HEK293 (cell line): Measurements from ENCODE around the gene ACADSB.

Experiments
- CTCF ChIA-PET: fragments of 350-600 bp; formaldehyde crosslinking; extraction: SDS; loops from one replicate; lab custom pipeline; 2021; ENCODE audit warnings: antibody characterized with exemption; lab: Yijun Ruan, JAX
- POLR2A ChIA-PET: fragments of 300-600 bp; formaldehyde crosslinking; extraction: SDS; loops from one replicate; lab custom pipeline; 2020; ENCODE audit warnings: antibody characterized with exemption, inconsistent platforms; lab: Yijun Ruan, JAX
- H3K27ac ChIP-seq: fragments of 200-500 bp; sonication (Bioruptor generic); 2 replicates; pipeline ENCODE4 v1.5.1; 2014; ENCODE audit warnings: low read depth, low read length, control low read depth, inconsistent platforms; ENCODE audit errors: extremely low read depth
- H3K36me3 ChIP-seq, 2 experiments: fragments of 200-500 bp in 1 of 2; sonication (Bioruptor generic) in 1 of 2; 1 replicate in 1 of 2; 2 replicates in 1 of 2; pipeline ENCODE4 v1.5.1; 2014 to 2017; ENCODE audit warnings: inconsistent platforms in 2 of 2, low read length in 2 of 2; ENCODE audit not compliant: control insufficient read depth in 2 of 2, insufficient read depth in 1 of 2
- H3K4me1 ChIP-seq: fragments of 200-500 bp; sonication (Bioruptor generic); 2 replicates; pipeline ENCODE4 v1.5.1; 2014; ENCODE audit warnings: mild to moderate bottlenecking, low read length, inconsistent platforms; ENCODE audit not compliant: control insufficient read depth, insufficient read depth
- H3K4me3 ChIP-seq: 2 replicates; pipeline ENCODE4 v1.5.1; 2011; ENCODE audit warnings: low read depth, mild to moderate bottlenecking, control low read depth, low read length, moderate library complexity
- H3K9me3 ChIP-seq: fragments of 200-500 bp; sonication (Bioruptor generic); 2 replicates; pipeline ENCODE4 v1.5.1; 2014; ENCODE audit warnings: low read depth, low read length, inconsistent platforms; ENCODE audit not compliant: control insufficient read depth, insufficient read depth
- GFI1B ChIP-seq: fragments of 450-650 bp; formaldehyde crosslinking; IDR thresholded peaks from 2 replicates; pipeline ENCODE4 v1.5.1; 2016; ENCODE audit warnings: missing biosample characterization, missing genetic modification characterization
- HOXD13 ChIP-seq: sonication (generic); formaldehyde crosslinking; IDR thresholded peaks from 2 replicates; pipeline ENCODE4 v1.8.0; 2022; ENCODE audit warnings: missing genetic modification reagents, borderline replicate concordance
- KLF9 ChIP-seq: fragments of 450-650 bp; formaldehyde crosslinking; IDR thresholded peaks from 2 replicates; pipeline ENCODE4 v1.5.1; 2016; ENCODE audit warnings: missing biosample characterization, missing genetic modification characterization, low read depth
- OVOL3 ChIP-seq: fragments of 450-650 bp; formaldehyde crosslinking; IDR thresholded peaks from 2 replicates; pipeline ENCODE4 v1.5.1; 2016; ENCODE audit warnings: missing biosample characterization, missing genetic modification characterization
- YY1 ChIP-seq: fragments of 450-650 bp; formaldehyde crosslinking; IDR thresholded peaks from 2 replicates; pipeline ENCODE4 v1.5.1; 2018; ENCODE audit warnings: missing biosample characterization, missing genetic modification characterization
- ZBTB1 ChIP-seq: fragments of 450-650 bp; formaldehyde crosslinking; IDR thresholded peaks from 2 replicates; pipeline ENCODE4 v1.5.1; 2016; ENCODE audit warnings: missing biosample characterization, missing genetic modification characterization
- ZEB2 ChIP-seq: fragments of 450-650 bp; formaldehyde crosslinking; IDR thresholded peaks from 2 replicates; pipeline ENCODE4 v1.5.1; 2016; ENCODE audit warnings: missing biosample characterization, missing genetic modification characterization
- ZNF10 ChIP-seq: fragments of 450-650 bp; formaldehyde crosslinking; IDR thresholded peaks from 2 replicates; pipeline ENCODE4 v1.5.1; 2017; ENCODE audit warnings: missing biosample characterization, missing genetic modification characterization
- ZNF175 ChIP-seq: fragments of 450-650 bp; formaldehyde crosslinking; IDR thresholded peaks from 2 replicates; pipeline ENCODE4 v1.5.1; 2016; ENCODE audit warnings: missing biosample characterization, missing genetic modification characterization
- ZNF184 ChIP-seq: fragments of 450-650 bp; IDR thresholded peaks from 2 replicates; pipeline ENCODE4 v1.5.1; 2018; ENCODE audit warnings: missing biosample characterization, mild to moderate bottlenecking, missing genetic modification characterization
- ZNF23 ChIP-seq: fragments of 450-650 bp; formaldehyde crosslinking; IDR thresholded peaks from 2 replicates; pipeline ENCODE4 v1.5.1; 2016; ENCODE audit warnings: missing biosample characterization, missing genetic modification characterization, borderline replicate concordance
- ZNF658 ChIP-seq: fragments of 450-650 bp; formaldehyde crosslinking; IDR thresholded peaks from 2 replicates; pipeline ENCODE4; 2016; ENCODE audit warnings: missing biosample characterization, missing genetic modification characterization
- ZNF664 ChIP-seq: fragments of 450-650 bp; formaldehyde crosslinking; IDR thresholded peaks from 2 replicates; pipeline ENCODE4 v1.5.1; 2016; ENCODE audit warnings: missing biosample characterization, missing genetic modification characterization
- TF ChIP-seq, protein P1 (sequence below): fragments of 450-650 bp; formaldehyde crosslinking; IDR thresholded peaks from 2 replicates; pipeline ENCODE4 v1.5.1; 2016; ENCODE audit warnings: missing biosample characterization, missing genetic modification characterization
- TF ChIP-seq, protein P2 (sequence below): fragments of 450-650 bp; formaldehyde crosslinking; conservative IDR thresholded peaks from 2 replicates; pipeline ENCODE4 v1.5.1; 2016; ENCODE audit warnings: low read depth, missing biosample characterization, missing genetic modification characterization
- TF ChIP-seq, protein P3 (sequence below): fragments of 450-650 bp; formaldehyde crosslinking; IDR thresholded peaks from 2 replicates; pipeline ENCODE4 v1.5.1; 2017; ENCODE audit warnings: missing biosample characterization, mild to moderate bottlenecking, missing genetic modification characterization, moderate library complexity
- TF ChIP-seq, protein P4 (sequence below): fragments of 450-650 bp; formaldehyde crosslinking; IDR thresholded peaks from 2 replicates; pipeline ENCODE4 v1.5.1; 2016; ENCODE audit warnings: missing biosample characterization, missing genetic modification characterization
- TF ChIP-seq, protein P5 (sequence below): fragments of 450-650 bp; formaldehyde crosslinking; IDR thresholded peaks from 2 replicates; pipeline ENCODE4 v1.5.1; 2016; ENCODE audit warnings: missing biosample characterization, missing genetic modification characterization, low read depth
- TF ChIP-seq, protein P6 (sequence below): fragments of 450-650 bp; formaldehyde crosslinking; IDR thresholded peaks from 2 replicates; pipeline ENCODE4 v1.5.1; 2016; ENCODE audit warnings: missing biosample characterization, missing genetic modification characterization
- TF ChIP-seq, protein P7 (sequence below): fragments of 450-650 bp; formaldehyde crosslinking; IDR thresholded peaks from 2 replicates; pipeline ENCODE4 v1.5.1; 2016; ENCODE audit warnings: missing biosample characterization, missing genetic modification characterization

Gene ACADSB

DNA sequence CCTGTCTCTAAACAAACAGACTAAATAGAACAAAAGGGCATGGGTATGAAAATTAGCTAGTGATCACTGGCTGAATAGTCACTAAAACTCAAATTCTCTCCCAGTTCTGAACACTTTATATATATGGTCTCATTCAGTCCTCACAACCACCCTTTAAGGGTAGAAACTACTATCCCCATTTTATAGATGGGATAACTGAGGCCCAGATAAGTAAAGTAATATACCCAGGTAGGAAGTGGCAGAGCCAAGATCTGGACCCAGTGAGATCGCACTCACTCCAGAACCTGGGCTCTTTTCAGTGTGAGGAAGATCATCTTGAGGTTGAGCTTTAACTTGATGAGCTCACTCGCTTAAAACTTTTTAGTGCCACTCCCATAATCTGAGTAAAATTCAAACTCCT, 24.1 kb upstream of the ACADSB start:
- TF ChIP-seq HOXD13 (CRISPR knock-in tag) (no peak), ZNF658 (tag by site-specific recombination) (no peak), KLF9 (tag by site-specific recombination) (no peak), ZNF175 (tag by site-specific recombination) (no peak), ZNF10 (tag by site-specific recombination) (no peak), ZNF664 (tag by site-specific recombination) (no peak), YY1 (tag by site-specific recombination) (no peak), ZBTB1 (tag by site-specific recombination) (no peak), GFI1B (tag by site-specific recombination) (no peak), ZEB2 (no peak), OVOL3 (no peak), ZNF23 (tag by site-specific recombination) (no peak), ZNF184 (tag by site-specific recombination) (no peak)
- TF ChIP-seq, protein P1, sequence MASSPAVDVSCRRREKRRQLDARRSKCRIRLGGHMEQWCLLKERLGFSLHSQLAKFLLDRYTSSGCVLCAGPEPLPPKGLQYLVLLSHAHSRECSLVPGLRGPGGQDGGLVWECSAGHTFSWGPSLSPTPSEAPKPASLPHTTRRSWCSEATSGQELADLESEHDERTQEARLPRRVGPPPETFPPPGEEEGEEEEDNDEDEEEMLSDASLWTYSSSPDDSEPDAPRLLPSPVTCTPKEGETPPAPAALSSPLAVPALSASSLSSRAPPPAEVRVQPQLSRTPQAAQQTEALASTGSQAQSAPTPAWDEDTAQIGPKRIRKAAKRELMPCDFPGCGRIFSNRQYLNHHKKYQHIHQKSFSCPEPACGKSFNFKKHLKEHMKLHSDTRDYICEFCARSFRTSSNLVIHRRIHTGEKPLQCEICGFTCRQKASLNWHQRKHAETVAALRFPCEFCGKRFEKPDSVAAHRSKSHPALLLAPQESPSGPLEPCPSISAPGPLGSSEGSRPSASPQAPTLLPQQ = no peak
- TF ChIP-seq, protein P2, sequence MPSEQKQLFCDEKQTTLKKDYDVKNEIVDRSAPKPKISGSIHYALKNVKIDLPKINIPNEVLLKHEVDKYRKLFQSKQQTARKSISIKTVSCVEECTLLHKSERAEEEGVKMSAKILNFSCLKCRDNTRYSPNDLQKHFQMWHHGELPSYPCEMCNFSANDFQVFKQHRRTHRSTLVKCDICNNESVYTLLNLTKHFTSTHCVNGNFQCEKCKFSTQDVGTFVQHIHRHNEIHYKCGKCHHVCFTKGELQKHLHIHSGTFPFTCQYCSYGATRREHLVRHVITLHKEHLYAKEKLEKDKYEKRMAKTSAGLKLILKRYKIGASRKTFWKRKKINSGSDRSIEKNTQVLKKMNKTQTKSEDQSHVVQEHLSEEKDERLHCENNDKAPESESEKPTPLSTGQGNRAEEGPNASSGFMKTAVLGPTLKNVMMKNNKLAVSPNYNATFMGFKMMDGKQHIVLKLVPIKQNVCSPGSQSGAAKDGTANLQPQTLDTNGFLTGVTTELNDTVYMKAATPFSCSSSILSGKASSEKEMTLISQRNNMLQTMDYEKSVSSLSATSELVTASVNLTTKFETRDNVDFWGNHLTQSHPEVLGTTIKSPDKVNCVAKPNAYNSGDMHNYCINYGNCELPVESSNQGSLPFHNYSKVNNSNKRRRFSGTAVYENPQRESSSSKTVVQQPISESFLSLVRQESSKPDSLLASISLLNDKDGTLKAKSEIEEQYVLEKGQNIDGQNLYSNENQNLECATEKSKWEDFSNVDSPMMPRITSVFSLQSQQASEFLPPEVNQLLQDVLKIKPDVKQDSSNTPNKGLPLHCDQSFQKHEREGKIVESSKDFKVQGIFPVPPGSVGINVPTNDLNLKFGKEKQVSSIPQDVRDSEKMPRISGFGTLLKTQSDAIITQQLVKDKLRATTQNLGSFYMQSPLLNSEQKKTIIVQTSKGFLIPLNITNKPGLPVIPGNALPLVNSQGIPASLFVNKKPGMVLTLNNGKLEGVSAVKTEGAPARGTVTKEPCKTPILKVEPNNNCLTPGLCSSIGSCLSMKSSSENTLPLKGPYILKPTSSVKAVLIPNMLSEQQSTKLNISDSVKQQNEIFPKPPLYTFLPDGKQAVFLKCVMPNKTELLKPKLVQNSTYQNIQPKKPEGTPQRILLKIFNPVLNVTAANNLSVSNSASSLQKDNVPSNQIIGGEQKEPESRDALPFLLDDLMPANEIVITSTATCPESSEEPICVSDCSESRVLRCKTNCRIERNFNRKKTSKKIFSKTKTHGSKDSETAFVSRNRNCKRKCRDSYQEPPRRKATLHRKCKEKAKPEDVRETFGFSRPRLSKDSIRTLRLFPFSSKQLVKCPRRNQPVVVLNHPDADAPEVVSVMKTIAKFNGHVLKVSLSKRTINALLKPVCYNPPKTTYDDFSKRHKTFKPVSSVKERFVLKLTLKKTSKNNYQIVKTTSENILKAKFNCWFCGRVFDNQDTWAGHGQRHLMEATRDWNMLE = no peak
- TF ChIP-seq, protein P3, sequence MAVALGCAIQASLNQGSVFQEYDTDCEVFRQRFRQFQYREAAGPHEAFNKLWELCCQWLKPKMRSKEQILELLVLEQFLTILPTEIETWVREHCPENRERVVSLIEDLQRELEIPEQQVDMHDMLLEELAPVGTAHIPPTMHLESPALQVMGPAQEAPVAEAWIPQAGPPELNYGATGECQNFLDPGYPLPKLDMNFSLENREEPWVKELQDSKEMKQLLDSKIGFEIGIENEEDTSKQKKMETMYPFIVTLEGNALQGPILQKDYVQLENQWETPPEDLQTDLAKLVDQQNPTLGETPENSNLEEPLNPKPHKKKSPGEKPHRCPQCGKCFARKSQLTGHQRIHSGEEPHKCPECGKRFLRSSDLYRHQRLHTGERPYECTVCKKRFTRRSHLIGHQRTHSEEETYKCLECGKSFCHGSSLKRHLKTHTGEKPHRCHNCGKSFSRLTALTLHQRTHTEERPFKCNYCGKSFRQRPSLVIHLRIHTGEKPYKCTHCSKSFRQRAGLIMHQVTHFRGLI (tag by site-specific recombination) = no peak
- TF ChIP-seq, protein P4, sequence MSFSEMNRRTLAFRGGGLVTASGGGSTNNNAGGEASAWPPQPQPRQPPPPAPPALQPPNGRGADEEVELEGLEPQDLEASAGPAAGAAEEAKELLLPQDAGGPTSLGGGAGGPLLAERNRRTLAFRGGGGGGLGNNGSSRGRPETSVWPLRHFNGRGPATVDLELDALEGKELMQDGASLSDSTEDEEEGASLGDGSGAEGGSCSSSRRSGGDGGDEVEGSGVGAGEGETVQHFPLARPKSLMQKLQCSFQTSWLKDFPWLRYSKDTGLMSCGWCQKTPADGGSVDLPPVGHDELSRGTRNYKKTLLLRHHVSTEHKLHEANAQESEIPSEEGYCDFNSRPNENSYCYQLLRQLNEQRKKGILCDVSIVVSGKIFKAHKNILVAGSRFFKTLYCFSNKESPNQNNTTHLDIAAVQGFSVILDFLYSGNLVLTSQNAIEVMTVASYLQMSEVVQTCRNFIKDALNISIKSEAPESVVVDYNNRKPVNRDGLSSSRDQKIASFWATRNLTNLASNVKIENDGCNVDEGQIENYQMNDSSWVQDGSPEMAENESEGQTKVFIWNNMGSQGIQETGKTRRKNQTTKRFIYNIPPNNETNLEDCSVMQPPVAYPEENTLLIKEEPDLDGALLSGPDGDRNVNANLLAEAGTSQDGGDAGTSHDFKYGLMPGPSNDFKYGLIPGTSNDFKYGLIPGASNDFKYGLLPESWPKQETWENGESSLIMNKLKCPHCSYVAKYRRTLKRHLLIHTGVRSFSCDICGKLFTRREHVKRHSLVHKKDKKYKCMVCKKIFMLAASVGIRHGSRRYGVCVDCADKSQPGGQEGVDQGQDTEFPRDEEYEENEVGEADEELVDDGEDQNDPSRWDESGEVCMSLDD = no peak
- TF ChIP-seq, protein P5, sequence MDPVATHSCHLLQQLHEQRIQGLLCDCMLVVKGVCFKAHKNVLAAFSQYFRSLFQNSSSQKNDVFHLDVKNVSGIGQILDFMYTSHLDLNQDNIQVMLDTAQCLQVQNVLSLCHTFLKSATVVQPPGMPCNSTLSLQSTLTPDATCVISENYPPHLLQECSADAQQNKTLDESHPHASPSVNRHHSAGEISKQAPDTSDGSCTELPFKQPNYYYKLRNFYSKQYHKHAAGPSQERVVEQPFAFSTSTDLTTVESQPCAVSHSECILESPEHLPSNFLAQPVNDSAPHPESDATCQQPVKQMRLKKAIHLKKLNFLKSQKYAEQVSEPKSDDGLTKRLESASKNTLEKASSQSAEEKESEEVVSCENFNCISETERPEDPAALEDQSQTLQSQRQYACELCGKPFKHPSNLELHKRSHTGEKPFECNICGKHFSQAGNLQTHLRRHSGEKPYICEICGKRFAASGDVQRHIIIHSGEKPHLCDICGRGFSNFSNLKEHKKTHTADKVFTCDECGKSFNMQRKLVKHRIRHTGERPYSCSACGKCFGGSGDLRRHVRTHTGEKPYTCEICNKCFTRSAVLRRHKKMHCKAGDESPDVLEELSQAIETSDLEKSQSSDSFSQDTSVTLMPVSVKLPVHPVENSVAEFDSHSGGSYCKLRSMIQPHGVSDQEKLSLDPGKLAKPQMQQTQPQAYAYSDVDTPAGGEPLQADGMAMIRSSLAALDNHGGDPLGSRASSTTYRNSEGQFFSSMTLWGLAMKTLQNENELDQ (tag by site-specific recombination) = no peak
- TF ChIP-seq, protein P6, sequence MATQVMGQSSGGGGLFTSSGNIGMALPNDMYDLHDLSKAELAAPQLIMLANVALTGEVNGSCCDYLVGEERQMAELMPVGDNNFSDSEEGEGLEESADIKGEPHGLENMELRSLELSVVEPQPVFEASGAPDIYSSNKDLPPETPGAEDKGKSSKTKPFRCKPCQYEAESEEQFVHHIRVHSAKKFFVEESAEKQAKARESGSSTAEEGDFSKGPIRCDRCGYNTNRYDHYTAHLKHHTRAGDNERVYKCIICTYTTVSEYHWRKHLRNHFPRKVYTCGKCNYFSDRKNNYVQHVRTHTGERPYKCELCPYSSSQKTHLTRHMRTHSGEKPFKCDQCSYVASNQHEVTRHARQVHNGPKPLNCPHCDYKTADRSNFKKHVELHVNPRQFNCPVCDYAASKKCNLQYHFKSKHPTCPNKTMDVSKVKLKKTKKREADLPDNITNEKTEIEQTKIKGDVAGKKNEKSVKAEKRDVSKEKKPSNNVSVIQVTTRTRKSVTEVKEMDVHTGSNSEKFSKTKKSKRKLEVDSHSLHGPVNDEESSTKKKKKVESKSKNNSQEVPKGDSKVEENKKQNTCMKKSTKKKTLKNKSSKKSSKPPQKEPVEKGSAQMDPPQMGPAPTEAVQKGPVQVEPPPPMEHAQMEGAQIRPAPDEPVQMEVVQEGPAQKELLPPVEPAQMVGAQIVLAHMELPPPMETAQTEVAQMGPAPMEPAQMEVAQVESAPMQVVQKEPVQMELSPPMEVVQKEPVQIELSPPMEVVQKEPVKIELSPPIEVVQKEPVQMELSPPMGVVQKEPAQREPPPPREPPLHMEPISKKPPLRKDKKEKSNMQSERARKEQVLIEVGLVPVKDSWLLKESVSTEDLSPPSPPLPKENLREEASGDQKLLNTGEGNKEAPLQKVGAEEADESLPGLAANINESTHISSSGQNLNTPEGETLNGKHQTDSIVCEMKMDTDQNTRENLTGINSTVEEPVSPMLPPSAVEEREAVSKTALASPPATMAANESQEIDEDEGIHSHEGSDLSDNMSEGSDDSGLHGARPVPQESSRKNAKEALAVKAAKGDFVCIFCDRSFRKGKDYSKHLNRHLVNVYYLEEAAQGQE (tag by site-specific recombination) = no peak
- TF ChIP-seq, protein P7, sequence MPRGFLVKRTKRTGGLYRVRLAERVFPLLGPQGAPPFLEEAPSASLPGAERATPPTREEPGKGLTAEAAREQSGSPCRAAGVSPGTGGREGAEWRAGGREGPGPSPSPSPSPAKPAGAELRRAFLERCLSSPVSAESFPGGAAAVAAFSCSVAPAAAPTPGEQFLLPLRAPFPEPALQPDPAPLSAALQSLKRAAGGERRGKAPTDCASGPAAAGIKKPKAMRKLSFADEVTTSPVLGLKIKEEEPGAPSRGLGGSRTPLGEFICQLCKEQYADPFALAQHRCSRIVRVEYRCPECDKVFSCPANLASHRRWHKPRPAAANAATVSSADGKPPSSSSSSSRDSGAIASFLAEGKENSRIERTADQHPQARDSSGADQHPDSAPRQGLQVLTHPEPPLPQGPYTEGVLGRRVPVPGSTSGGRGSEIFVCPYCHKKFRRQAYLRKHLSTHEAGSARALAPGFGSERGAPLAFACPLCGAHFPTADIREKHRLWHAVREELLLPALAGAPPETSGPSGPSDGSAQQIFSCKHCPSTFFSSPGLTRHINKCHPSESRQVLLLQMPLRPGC (tag by site-specific recombination) = no peak
- ChIA-PET CTCF (interaction anchor here (1.3 kb wide), 1 partner anchor 10 kb away, joined by 5 read pairs; no protein-coding TSS in a partner anchor), POLR2A (no interaction called here)
- no peaks in the 10 kb centered on the region; the same call in 1 of the 2 replicates for H3K4me1 ChIP-seq
- H3K4me3 ChIP-seq = no peak overlapping the region
- H3K27ac ChIP-seq = no peak overlapping the region
- no peaks in the 10 kb centered on the region for H3K9me3 ChIP-seq
- H3K36me3 ChIP-seq = peaks cover 4 to 38% of the 10 kb centered on the region in 2 experiments
